ENCODE measurements around the gene LACTB.
"Not testable (repeated sequence)": the region's sequence is repeated elsewhere in the genome, so short reads cannot be mapped to it uniquely, and the experiment has no call there.

LACTB gene

DNA sequence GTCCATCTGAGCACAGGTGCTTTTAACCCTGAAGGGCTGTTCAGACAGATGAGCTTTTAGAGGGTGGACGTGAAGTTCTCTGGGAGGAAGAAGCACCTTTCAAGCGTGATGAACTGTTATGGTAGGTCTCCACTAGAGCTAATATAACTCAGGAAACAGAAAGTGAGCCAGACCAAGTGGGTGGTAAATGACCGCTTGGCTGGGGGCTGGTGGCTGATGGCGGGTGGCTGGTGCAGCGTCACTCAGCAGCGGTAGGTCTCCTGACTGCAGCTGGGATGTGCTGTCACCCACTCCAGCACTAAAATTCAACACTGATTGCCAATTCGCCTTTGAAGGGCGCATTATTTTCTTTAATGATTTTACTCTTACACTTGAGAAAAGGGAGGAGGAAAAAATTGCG, 31.2 kb upstream of the LACTB start:
- no peak for DNase-seq (ENCODE audit: low read depth)

DNA sequence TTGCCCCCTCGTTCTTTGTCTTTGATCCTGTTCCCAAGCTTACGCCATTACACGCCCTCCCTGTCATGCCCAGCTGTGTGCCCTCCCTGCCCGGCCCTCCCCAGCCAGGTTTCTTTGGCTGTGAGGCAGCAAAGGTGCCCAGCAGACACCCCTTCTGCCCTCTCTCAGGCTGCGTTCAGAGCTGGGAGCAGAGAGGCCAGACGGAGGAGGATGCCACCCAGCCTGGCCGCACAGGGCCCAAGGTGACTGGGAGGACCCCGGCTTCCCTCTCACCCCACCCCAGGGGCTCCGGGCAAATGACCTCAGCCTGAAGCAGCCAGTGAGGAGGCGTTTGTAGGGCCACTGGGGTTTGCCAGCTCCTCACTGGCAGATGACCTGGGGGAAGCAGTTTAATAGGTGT, 30.8 kb upstream of the LACTB start:
- DNase-seq (ENCODE audit: low read depth): no peak

GRCh38 chr15:63091679-63092446, 29.8 kb upstream of the LACTB start:
- no peak for DNase-seq (ENCODE audit: low read depth)

- DNase-seq (ENCODE audit: low read depth): peak; percentile 61
Measured at GRCh38 chr15:63093486-63094205, 28.0 kb upstream of the LACTB start.

DNA sequence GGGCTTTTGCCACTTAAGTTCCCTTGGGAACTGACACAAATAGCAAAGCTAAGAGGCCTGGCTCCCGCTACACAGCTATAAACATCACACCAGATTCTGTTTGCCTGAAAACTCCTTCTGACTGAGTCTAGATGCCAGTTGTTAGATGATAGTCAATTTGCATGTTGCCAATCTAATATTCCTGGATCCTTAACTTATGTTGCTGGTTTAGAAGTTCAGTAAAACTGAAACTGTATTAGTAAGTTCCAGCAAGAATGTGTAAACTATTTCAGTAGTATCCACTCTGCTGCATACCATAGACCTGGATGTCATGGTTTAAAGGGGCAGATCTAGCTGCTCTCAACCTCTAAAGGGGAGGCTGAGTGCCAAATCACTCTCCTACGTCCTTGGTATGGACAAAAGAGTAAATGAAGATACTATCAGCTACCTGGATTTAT, 27.1 kb upstream of the LACTB start:
- no peak for DNase-seq (ENCODE audit: low read depth)

- DNase-seq (ENCODE audit: low read depth): no peak
Measured at GRCh38 chr15:63096178-63096577, 25.5 kb upstream of the LACTB start.

DNA sequence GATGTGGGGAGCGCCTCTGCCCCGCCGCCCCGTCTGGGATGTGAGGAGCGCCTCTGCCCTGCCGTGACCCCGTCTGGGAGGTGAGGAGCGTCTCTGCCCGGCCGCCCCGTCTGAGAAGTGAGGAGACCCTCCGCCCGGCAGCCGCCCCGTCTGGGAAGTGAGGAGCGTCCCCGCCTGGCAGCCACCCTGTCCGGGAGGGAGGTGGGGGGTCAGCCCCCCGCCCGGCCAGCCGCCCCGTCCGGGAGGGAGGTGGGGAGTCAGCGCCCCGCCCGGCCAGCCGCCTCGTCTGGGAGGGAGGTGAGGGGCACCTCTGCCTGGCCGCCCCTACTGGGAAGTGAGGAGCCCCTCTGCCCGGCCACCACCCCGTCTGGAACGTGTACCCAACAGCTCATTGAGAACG, 22.8 kb upstream of the LACTB start:
- not testable (repeated sequence) for DNase-seq (ENCODE audit: low read depth)

DNA sequence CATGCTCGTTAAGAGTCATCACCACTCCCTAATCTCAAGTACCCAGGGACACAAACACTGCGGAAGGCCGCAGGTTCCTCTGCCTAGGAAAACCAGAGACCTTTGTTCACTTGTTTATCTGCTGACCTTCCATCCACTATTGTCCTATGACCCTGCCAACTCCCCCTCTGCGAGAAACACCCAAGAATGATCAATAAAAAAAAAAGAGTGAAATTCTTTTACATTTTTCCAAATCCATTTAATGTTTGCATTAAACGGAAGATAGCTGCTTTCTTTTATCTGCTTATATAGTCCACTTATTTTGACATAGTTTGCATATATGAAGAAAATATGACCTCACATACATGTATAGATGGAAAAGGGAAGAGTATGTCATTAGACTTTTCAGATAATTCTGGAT, 22.1 kb upstream of the LACTB start:
- DNase-seq (ENCODE audit: low read depth): not testable (repeated sequence)

DNA sequence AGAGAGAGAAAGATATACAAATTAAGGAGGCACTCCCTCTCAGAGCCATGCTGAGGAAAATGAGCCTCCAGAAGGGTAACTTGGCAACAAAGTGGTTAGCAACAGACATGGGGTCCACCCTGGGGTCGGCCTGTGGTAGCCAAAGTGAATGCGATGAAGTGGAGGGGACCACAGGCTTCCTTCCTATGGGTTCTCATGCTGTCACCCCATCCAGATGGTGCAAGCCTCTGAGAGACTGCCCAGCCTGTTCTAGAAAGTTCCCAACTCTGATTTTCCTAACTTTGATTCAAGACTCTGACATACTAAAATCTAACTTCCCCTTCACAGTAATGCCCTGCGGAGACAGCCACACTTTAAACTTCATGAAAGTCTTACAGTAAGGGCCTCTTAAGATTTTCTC, 18.2 kb upstream of the LACTB start:
- no peak for DNase-seq (ENCODE audit: low read depth)

- DNase-seq (ENCODE audit: low read depth): no peak
Measured at GRCh38 chr15:63104727-63105126, 16.9 kb upstream of the LACTB start.

- not testable (repeated sequence) for DNase-seq (ENCODE audit: low read depth)
Measured at GRCh38 chr15:63105354-63105753, 16.3 kb upstream of the LACTB start.

DNA sequence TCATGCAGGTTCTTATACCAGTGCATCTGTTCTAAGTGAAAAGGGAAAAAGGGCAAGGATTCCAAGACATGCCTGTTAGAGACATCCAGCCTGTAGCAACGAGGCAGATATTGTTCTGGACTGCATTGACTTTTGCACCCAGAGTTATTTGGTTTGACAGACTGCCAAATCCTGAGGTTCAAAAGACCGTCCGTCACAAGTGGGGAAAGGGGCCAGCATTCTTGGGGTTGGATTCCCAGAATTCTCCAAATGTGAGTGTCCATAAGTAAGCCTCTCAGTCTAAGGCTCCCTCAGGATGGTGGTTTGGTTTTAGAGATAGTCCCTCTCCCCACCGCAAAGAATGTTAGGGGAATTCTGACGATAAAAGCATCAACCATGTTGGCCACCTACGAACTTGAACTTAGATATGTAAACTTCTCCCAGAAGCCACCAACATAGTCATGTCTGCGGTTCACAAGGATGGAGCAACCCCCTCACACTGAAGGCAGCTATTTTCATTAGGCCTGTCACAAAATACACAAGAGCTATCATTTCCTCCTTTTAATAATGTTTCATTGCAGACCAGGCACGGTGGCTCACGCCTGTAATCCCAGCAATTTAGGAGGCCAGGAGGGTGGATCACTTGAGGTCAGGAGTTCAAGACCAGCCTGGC, 13.6 kb upstream of the LACTB start:
- no peak for DNase-seq (ENCODE audit: low read depth)

GRCh38 chr15:63109498-63109897, 12.2 kb upstream of the LACTB start:
- no peak for DNase-seq (ENCODE audit: low read depth)

- no peak for DNase-seq (ENCODE audit: low read depth)
Measured at GRCh38 chr15:63109920-63110319, 11.7 kb upstream of the LACTB start.

DNA sequence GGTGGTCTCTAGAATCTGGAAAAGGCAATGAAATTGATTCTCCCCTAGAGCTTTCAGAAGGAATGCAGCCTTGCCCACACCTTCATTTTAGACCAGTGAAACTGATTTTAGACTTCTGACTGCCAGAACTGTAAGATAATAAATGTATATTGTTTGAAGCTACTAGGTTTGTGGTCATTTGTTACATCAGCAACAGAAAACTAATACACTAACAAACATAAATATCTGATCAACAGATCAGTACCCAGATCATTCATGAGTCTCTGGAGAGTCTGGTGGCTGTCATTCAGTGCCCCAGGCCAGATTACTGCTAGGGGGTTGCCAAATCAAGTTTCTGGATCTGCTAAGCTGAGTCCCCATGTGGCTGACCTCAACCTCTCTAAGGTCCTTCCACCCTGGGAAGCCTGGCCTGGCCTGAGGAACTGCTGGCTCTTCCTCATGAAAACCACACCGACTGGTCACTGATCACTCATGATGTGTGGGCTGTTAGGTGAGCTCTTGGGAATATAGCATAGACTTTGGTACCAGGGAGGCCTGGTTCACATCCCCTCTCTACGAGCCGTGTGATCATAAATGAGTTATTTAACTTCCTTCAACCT, 11.1 kb upstream of the LACTB start:
- no peak for DNase-seq (ENCODE audit: low read depth)

GRCh38 chr15:63111481-63111880, 10.2 kb upstream of the LACTB start:
- no peak for DNase-seq (ENCODE audit: low read depth)

GRCh38 chr15:63112871-63113270, 8.8 kb upstream of the LACTB start:
- no peak for DNase-seq (ENCODE audit: low read depth)

GRCh38 chr15:63114465-63114864, 7.2 kb upstream of the LACTB start:
- no peak for DNase-seq (ENCODE audit: low read depth)

DNA sequence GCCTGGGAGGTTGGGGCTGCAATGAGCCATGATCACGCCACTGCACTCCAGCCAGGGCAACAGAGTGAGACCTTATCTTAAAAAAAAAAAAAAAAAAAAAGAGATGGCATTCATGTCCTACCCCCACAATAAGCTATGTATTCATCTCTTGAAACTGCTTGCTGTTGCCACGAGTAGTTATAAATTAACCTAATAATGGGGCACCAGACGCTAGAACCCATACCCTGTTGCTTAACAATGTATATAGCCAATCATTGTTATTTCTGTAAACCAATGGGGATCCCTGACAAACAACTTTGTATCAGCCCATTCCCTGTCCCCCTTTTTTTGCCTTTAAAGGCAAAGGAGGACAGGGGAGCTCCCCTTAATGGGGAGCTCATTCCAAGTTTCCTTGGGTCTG, 2.8 kb upstream of the LACTB start:
- no peak for DNase-seq (ENCODE audit: low read depth)

- DNase-seq (ENCODE audit: low read depth): peak; percentile 35
Measured at GRCh38 chr15:63122002-63122875, 578 bp downstream of the LACTB start.

GRCh38 chr15:63124506-63124905, 2.8 kb downstream of the LACTB start:
- DNase-seq (ENCODE audit: low read depth): no peak

GRCh38 chr15:63126726-63127125, 5.1 kb downstream of the LACTB start:
- no peak for DNase-seq (ENCODE audit: low read depth)
